RPMI7951 (cell line): ENCODE measurements around the gene RBX1. TPM values are rescaled to one million over a fixed set of nuclear protein-coding genes. Genes with fewer than 3 reads are reported as not detected.
A peak's percentile ranks its signal among the peaks of the same experiment; 100 is the strongest.
"Not testable (repeated sequence)": the region's sequence is repeated elsewhere in the genome, so short reads cannot be mapped to it uniquely, and the experiment has no call there.

ENCODE experiments used
- DNase-seq: peaks from one replicate; pipeline ENCODE4 v3.0.0-alpha.2; 2012; ENCODE audit warnings: low read depth
- total RNA-seq: library from RNA; depleted of rRNA; stranded (reverse); fragments of >200 nt; shearing (Covaris generic); gene quantifications from 2 replicates; pipeline ENCODE4 v1.2.3, GENCODE V29; 2014

The RBX1 gene
- total RNA-seq, 1 experiment from 2014 or later, result 180 TPM

DNA sequence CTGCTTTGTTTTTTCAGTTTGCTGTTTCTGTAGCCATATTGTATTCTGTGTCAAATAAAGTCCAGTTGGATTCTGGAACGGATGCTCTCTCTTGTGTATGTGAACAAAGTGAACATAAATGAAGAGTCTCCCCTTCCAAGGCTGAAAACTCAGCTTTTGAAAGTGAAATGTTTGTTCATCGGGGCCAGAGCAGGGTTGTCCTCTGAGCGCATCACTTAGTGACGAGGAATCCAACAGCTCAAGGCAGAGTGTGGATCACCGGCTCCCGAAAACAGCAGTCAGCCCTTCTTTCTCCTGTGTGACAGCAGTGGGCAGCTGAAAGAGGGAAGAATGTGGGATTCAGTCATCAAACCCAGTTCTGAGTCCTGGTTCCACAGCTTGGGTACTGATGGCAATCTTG is 21.4 kb downstream of the RBX1 start:
- no peak for DNase-seq

- no peak for DNase-seq
Measured at GRCh38 chr22:40973144-40973543, 22.0 kb downstream of the RBX1 start.

DNA sequence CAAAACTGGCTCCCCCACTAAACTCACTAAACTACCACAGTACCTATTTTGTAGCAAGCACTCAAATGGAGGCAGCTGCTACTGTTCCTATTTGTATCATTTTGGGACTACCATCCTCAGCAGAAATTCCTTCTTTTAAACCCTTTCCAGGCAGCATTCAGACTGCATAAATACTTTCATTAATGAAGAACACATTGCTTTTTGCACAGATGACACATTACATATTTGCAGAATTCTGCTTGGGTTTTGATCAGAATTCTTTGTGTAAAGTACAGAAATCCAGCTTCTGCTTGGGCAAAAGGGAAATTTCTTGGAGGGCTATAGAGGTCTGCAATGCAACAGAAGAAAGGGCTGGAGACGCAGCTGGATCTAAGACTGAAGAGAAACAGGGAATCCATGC is 24.2 kb downstream of the RBX1 start:
- no peak for DNase-seq

- no peak for DNase-seq
Measured at GRCh38 chr22:40976866-40977700, 25.9 kb downstream of the RBX1 start.

DNA sequence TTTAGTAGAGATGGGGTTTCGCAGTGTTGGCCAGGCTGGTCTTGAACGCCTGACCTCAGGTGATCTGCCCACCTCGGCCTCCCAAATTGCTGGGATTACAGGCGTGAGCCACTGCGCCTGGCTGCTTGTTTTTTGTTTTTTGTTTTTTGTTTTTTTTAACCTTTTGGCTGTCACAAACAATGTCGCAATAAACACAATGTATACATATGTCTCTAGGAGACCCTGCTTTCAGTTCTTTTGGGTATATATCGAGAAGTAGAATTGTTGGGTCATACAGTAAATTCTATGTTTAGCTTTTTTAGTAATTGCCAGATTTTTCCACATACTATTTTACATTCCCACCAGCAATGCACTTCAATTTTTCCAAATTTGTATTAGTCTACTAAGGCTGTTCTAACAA is 28.0 kb downstream of the RBX1 start:
- DNase-seq, result no peak

- DNase-seq, result no peak
Measured at GRCh38 chr22:40979871-40980270, 28.7 kb downstream of the RBX1 start.

GRCh38 chr22:40982482-40983385 is 31.6 kb downstream of the RBX1 start:
- DNase-seq, result no peak

DNA sequence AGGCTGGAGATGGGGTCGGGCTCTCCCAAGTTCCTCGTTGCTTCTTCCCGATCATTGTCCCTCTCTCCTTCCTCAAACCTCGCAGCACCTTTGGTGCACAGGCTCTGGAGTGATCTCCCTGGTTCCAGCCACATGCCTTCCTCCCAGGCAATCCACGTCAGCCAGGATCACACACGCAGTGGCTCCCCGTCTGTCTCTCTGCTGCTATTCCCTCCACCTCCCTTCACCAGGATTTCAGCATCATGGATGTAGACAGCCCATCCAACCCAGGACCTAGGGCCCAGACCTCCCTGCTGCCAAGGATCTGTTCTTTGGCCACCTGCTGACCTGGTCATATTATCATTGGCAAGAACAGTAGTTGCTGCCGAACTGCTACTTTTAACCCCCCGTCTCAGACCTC is 40.1 kb downstream of the RBX1 start:
- no peak for DNase-seq

DNA sequence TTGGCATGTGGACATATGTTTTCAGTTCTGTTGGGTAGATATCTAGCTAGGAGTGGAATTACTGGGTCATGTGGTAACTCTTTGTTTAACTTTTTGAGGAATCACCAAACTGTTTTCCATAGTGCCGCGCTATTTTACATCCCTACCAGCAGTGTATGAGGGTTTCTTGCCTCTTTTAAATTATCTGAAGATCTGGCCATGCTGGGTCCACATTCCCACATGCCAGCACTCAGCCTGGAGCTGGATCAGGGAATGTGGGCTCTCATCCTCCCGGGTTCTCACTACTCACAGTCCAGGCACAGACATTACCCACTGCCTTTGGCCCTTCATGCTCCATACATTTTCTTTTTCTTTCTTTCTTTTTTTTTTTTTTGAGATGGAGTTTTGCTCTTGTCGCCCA is 44.6 kb downstream of the RBX1 start:
- no peak for DNase-seq

DNA sequence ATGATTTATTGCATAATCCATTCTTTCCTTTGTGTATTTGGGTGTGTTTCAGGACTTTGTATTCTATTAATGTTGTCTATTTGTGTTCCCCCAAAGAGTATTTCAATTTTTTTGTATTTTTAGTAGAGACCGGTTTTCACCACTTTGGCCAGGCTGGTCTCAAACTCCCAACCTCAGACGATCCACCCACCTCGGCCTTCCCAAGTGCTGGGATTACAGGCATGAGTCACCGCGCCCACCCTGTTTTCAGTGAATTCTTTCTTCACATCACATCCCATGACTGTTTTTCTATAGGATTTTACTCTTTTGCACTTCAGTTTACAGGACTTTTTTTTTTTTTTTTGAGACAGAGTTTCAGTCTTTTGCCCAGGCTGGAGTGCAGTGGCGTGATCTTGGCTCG is 46.3 kb downstream of the RBX1 start:
- no peak for DNase-seq

- no peak for DNase-seq
Measured at GRCh38 chr22:41000040-41000565, 48.9 kb downstream of the RBX1 start.

DNA sequence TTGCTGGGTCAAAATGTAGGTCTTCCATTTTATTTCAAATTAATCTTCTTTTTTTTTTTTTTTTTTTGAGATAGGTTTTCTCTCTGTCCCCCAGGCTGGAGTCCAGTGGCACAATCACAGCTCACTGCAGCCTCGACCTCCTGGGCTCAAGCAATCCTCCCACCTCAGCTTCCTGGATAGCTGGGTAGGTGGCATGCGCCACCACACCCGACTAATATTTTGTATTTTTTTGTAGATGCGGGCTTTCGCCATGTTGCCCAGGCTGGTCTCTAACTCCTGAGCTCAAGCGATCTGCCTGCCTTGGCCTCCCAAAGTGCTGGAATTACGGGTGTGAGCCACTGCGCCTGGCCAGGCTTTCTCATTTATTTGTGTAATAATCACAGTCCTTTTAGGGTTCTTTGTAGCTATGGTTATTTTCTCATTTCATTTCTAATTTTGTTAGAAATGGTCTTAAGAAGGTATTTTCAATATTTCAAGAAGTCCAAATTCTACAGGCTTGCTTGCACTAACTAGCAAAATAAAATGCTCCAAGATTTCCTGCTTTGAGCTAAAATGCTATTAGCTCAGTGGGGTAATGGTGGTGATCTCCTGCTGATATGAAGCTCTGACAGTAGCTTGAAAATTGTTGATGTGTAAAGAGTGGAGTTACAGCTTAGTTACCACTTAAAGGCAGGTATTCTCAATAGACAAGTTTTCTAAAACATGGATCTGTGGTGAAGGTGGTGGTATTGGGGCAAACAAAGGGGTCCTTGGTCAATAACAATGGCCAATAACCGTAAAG is 50.0 kb downstream of the RBX1 start:
- no peak for DNase-seq

- peak; percentile 47 for DNase-seq
Measured at GRCh38 chr22:41001722-41002122, 50.5 kb downstream of the RBX1 start.

DNA sequence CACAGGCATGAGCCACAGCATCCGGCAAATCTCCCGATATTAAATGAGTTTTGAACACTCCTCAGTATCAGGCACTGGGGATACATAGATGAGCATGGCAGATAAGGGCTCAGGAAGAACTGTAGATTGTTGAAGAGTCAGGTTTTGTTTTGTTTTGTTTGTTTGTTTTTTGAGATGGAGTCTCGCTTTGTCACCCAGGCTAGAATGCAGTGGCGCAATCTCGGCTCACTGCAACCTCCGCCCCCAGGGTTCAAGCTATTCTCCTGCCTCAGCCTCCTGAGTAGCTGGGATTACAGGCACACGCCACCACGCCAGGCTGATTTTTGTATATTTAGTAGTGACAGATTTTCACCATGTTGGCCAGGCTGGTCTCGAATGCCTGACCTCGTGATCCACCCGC is 51.2 kb downstream of the RBX1 start:
- DNase-seq, result not testable (repeated sequence)

DNA sequence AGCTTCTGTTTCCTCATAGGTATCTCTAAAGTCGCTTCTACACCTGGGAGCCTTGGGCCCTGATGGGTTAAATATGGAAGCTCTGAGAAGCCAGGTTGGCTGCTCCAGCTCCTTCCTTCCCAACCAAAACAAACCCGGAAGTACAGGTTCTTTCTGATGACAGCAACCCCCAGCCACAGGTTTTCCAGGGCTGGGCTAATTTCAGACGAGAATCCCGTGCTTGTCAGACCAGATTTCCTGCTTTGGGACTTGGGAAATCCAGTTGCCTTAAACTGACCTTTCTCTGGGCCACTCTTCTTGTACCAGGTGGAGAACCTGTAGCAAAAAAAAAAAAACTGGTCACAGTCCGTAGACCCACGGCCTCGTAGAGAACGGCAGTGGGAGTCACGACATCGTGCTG is 51.9 kb downstream of the RBX1 start:
- DNase-seq, result no peak

GRCh38 chr22:41003976-41004375 is 52.8 kb downstream of the RBX1 start:
- DNase-seq, result no peak

- DNase-seq, result peak; percentile 75
Measured at GRCh38 chr22:41009222-41009948, 58.2 kb downstream of the RBX1 start.

GRCh38 chr22:41015003-41015402 is 63.8 kb downstream of the RBX1 start:
- no peak for DNase-seq

DNA sequence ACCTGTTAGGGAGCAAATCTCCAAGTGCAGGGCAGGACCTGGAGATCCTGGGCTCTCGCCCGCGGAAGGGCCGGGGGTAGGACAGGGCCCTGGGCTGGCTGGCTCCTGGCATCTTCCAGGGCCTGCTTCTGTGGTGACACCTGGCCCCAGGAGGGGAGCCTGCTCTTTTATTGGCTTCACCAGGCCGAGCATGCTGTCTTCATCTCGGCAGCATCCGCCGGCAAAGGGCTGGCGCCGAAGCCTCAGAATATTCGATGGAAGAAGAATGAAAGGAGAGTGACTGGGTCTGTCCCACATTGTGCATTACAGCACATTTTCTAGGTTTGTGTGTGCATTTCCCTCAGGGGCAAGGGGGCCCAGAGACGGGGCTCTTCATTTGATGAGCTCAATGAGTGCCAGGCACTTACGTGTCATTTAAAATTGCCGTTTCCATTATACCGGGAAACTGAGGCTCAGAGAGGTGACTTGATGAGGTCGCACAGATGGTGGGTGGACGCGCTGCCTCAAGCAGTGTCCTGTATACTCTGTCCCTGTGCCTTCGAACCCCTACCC is 70.0 kb downstream of the RBX1 start:
- no peak for DNase-seq

DNA sequence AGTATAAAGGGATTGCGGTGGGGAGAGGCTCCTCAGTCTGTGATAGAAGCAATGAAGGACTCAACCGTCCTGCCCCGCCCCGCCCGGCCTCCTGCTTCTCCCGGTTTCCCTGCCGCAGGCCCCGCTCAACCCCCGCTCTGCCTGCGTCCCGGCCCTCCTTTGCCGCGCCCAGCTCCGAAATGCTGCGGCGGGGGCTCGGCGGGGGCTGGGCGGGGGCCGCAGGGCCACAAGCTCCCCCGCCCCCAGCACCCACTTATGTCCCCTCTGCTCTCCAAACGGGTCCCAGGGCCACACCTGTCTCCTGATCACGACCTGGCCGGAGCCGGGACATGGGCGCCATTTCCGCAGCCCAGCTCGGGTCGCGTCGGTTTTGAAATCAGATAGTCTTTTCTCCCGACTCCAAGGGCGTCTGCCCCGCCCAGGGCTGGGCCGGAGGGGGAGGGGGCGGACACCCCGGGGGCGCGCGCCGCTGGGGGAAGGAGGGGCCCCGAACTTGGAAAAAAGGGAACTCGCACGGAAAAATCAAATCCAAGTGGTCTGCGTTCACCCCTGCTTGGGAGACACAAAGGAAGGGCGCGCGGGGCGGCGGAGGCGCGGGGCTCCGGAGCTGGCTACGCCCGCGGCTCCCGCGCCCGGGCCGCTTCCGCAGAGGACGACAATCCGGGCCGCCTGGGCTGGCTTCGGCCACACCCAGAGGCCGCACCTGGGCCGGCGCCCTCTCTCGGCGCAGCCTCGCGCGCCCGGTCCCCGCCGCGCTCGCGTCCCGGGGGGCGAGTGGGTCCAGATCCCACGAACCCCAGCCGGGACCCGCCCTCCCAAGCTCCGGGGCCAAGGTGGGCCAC is 70.7 kb downstream of the RBX1 start:
- peak; percentile 66 for DNase-seq
